CD4-positive, alpha-beta T cell treated with Interferon gamma for 1 hour (primary cell): ENCODE measurements around the gene DAPK2.

Experiments used
- DNase-seq: peaks from one replicate; pipeline ENCODE4 v3.0.0-alpha.2; 2020

DAPK2 gene

DNA sequence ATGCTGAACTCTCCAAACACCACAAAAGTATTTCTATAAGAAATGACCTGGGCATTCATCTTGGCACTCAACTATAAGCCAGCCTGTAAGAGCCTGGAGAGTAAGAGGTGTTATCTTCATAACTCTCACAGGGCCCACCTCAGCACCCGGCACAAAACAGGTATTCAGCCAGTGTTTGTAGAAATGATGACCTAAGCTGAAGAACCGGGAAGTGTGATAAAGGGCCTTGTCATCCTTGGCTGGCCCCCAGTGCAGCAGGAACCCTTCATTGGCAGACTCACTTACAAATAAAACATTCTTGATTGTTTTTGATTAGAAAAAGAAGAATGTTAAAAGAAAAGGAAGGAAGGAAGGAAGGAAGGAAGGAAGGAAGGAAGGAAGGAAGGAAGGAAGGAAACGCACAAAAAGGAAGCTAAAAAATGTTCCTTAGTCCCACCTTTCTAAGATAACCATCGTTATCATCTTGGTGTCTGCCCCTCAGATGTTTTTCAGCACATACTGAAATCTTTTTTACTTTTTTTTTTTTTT is 52.1 kb downstream of the DAPK2 start:
- no peak for DNase-seq

GRCh38 chr15:63992300-63992699 is 54.0 kb downstream of the DAPK2 start:
- no peak for DNase-seq

GRCh38 chr15:63991706-63992105 is 54.6 kb downstream of the DAPK2 start:
- no peak for DNase-seq

DNA sequence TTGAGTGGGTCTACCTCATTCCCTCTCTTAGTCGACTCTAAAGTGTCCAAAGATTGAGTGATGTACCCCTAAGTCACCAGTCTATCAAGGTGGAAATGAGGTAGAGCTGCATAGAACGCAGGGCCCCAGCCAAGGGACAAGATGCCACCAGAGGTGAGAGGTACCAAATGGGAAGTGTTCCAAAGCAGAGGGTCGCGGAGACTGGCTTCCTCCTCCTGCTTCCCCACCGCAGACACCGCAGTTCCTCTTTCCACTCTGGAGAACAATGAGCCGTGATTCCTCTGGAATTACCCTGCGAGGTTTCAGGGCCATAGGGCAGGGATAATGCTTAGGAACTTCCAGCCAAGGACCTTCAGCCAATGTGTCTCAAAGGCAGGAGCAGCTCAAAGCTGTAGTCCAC is 55.8 kb downstream of the DAPK2 start:
- peak; percentile 17 for DNase-seq

DNA sequence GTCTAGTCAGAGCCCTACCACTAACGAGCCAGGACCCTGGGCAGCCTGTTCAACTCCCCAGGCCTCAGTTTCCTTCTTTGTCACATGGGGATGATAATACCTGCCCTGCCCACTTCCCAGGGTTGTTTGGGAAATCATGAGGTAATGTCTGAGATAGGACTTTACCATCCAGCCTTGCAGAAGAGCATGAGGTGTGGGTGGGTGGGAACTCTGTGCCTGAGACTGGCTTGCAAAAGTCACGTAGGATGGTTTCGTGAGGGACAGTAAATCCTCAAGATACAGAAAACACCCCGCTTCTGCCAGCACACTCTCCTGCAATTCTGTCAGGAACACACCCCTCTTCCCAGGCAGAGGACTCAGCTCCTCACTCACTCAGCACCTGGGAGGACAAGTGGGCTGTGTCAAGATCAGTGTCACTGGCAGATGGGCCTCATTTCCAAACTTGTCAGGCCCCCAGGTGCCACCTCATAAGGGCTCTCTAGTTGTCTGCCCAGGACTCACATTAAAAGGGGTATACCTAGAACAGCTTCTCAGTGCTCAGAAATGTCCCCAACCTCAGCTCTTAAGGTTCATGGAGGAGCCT is 58.4 kb downstream of the DAPK2 start:
- DNase-seq = no peak

DNA sequence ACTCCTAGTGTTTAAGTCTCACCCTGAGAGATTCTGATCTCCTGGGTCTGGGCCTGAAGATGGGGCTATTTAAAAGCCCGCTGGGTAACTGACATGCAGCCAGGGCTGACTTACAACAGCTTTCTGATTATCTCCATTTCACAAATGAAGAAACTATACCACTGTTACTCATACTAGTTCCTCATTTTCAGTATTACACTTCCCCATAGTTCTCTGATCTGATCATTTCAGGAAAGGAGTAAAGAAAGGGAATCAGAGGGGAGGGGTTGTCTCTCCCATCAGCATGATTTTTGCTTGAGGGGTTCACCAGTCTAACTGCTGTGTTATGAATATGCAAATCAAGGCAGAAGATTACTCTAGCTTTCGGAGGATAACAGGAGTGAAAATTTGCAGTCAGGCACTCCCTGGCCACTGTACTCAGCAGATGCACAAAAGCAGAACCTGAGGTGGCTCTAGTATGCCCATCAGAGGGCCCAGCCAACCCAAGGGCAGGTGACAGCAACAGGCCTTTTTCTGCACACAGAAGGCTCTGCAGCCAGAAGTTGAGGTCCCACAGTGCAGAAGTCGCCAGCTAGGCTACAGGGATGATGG is 59.4 kb downstream of the DAPK2 start:
- DNase-seq = peak; percentile 39

DNA sequence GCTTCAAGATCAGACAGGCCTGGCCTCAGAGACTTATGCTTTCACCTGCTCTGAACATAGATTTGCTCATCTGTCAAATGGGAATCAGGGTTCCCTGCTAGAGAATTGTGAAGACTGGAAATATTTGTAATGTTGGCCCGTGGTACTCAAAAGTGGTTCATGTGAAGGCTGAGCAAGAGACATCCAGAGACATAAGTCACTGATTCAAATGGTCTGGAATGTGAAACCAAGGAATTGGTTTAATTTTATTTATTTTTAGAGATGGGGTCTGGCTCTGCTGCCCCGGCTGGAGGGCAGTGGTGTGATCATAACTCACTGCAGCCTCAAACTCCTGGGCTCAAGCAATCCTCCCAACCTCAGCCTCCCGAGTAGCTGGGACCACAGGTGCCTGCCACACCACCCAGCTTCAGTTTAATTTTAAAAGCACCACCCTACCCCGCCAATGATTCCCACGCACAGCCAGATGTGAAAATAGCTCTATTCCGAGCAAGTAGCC is 60.1 kb downstream of the DAPK2 start:
- DNase-seq = no peak

DNA sequence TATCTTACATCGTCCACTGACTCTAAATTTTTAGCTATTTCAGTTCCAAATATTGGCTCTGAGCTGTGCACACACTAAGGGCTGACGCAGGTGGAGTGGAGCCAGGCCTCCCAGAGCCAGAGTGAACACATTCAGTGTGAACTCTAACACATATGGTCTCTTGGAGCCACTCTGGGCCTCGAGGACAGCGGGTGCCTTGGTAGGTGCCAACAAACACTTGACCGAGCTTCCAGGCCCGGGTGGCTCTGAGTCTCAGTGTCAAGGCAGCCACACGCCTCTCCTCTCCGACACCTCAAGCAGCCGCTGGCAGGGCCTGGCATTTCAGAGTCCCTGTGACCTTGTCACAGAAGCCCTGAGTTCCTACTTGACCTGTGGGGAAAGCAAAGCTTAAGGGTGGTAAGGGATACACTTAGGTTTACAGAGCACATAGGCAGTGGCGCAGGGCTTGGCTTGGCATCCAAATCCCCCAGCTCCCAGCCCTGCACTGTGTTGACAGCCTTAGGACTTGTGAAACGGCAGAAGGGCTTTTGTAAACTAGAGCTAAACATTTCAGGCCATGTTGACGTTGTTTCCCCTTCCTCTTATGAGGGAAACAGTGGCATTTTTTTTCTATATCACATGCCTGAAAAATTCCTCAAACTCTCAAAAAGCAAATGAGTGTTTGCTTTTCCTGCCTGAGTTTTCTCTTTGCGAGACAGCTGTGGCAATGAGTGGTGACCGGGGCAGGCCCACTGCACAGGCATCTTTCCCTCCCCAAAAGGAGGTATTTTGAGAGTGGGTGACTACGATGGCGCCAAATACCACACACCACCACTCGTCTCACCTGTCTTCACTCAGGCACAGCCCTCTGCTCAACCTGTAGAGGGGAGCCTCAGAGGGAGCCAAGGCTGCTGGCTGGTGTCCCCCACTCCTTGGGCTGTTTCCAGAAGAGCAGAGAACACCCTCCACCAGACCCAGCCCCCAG is 60.8 kb downstream of the DAPK2 start:
- DNase-seq = no peak

- no peak for DNase-seq
Measured at GRCh38 chr15:63984331-63984730, 62.0 kb downstream of the DAPK2 start.

DNA sequence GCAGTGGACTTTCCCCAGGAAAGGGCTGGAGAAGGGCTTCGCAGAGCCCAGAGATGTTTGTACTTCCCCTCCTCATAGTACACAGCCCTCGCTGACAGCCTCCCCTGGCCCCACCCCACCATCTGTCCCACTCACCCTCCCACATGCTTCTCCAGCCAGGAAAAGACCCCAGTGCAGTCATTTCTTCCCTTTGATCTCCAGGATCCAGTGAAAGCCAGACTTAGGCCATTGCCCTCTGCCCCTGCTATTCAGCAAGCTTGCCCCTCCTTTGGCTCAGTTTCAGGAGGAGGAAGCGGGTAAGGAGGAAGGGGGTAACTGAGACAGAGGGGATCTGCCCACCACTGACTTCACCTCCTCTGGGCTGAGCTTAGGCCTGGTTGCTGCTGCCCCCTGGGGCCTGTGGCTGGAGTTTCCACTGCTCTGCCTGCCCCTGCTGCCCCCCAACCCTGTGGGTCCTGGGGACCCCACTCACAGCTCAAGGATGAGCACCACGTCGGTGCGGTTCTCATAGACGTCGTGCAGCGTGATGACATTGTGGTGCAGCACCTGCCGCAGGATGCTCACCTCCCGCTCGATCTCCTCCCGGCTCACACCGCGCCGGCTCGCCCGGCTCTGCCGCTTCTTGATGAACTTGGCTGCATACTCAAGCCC is 63.1 kb downstream of the DAPK2 start:
- no peak for DNase-seq

- no peak for DNase-seq
Measured at GRCh38 chr15:63982381-63982854, 63.9 kb downstream of the DAPK2 start.

GRCh38 chr15:63981596-63982320 is 64.5 kb downstream of the DAPK2 start:
- no peak for DNase-seq

GRCh38 chr15:63979262-63979793 is 67.0 kb downstream of the DAPK2 start:
- no peak for DNase-seq

DNA sequence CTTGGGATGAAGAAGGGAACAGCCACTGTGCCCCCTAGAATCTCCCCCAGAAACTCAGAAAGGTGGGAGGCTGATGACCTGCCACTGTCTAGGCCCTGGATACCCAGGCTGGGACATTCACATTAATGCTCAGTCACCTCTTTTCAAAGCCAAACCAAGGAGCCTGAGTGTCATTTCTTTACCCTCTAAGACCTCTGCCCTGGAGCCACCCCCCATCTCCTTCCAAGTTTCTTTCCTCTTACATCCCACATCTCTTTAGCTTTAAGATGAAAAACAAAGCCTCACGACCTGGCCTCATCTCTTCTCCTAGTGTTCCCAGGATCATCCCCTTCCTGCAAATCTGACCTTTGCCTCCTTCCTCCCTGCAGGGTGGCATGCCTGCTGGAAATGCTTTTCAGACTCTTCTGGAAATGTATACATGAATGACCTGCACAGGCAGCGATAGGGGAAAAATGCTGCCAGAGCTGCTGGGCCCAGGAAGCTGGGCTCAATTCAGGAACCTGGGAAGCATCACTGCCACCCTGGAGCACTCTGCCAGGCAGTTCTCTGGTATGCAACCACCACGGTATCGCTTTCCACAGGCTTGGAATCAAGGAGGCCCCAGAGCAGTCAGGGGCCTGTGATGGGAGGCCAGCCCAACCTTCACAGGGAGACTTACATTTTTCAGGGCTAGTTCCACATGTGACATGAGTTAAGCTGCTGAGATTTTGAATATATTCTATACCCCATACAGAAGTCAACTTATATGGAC is 67.6 kb downstream of the DAPK2 start:
- no peak for DNase-seq

DNA sequence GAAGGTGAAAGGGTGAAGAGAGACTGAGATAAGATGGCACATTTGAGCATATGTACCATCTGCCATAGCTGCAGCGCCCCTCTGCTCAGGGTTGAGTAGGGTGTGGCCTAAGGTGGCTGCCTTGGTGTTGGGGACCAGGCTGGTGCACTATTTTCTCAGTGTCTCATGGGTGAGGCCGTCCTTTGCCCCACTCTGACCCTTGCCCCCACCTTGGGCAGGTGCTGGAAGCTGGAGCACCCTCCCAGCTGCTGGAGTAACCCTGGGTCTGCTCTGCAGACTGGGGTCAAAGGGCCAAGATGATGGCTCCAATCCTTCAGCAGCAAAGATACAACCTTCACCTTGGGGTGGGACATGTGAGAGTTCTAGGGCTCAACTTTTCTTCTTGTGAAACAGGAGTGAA is 69.2 kb downstream of the DAPK2 start:
- no peak for DNase-seq

- DNase-seq = no peak
Measured at GRCh38 chr15:63974021-63974420, 72.3 kb downstream of the DAPK2 start.

DNA sequence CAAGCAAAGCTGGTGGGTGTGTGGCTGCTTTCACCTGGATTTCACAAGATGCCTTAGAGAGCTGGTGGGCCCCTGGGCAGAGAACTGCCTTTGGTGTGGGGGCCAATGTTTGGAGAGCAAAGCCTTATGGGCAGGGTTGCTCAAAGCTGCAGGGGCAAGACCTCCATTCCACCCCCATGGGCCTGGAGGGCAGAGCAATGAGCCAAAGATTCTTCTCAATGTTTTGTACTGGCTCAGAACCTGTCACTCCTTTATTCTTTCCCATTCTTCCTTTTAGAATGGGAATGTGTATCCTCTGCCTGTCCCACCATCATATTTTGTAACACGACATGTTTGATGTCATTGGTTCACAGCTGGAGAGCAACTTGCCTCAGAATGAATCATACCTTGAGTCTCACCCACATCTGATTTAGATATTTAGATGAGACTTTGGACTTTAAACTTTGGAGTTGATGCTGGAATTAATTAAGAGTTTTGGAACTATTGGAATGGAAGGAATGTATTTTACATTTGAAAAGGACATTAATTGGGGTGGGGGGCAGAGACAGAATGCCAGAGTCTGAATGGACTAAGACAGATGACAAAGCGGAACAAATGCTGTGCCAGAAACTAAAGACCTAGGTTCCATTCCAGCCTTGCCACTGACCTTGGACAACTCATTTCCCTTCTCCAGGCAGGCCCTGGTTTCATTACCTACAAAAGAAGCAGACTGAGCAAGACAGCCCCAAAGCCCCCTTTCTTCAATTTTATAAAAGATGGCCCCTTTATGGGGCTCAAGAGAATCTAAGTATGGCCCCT is 72.9 kb downstream of the DAPK2 start:
- DNase-seq = no peak

GRCh38 chr15:63972801-63973200 is 73.5 kb downstream of the DAPK2 start:
- DNase-seq = no peak

GRCh38 chr15:63971904-63972303 is 74.4 kb downstream of the DAPK2 start:
- DNase-seq = no peak

DNA sequence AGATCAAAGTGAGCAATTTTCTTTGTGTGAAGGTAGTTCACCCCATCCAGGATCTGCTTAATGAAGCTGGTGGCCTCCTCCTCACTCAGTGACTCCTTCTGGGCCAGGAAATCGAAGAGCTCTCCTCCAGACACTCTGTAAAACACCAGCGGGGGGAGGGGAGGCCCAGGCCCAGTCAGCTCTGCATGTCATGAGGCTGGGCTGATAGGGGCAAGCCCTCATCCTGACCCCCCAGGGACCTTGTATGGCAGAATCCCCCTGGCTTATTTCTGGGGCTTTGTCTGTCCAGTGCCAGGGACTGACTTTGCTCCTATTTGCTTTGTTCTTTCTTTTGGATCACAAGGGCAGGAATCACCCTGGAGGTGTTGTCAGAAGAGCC is 74.9 kb downstream of the DAPK2 start:
- peak; percentile 35 for DNase-seq
